ENCODE results near the gene TIGD3. TPM values are rescaled to one million over a fixed set of nuclear protein-coding genes. Genes with fewer than 3 reads are reported as not detected.

The TIGD3 gene
- total RNA-seq: under 1 TPM in 1 of 2 donors, not detected in 1; 0.16 TPM
- under 1 TPM in 1 of 2 donors, not detected in 1; 0.88 TPM for polyA plus RNA-seq
- long read RNA-seq, donor 1, partial matches to known transcripts: 0 of 4 reads
- long read RNA-seq, donor 1, other reads (novel, unspliced or antisense): 0 of 4 reads
- long read RNA-seq, donor 2: 0 reads

DNA sequence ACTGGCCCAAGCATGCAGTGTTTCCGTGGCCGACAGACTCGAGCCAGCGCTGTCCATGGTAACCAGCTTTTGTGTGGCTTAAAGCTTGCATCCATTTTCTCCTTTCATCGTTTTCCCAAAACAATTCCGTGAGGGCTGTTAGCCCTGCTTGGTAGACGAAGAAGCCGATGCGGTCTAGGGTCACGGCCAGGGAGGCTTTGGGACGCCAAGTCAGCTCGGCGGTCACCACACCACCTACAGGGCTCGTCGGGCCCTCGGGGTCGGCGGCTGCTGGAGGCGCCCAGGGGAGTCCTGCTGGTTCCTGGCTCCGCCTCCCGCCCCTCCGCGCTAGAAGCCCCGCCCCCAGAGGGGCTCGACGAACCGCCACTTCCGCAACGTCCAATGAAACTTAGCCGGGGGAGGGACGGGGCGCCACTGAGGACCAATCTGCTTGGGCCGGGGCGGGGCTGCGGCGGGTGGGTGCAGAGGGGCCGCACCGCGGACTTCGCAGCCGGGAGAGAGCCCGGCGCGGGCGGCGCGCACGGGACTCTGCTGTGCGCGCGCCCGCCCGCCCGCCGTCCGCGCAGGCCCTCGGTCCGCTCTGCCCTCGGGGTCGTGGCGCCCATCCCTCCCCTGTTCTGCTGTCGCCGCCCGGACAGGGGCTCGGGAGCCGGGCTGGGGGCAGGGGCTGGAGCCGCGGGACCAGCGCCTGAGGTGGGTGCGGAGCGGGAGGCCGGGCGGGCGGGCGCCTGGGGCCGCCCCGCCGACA is at the start of gene TIGD3:
TIGD3 (plus strand) TSS at position 487 of the 748 bp plus-strand sequence. CDS start 1,058 bp downstream, outside the sequence.
- no peaks in the 10 kb centered on the region for H3K9me3 ChIP-seq (ENCODE audit: control insufficient read depth, low read length)
- no peaks in the 10 kb centered on the region for H3K27me3 ChIP-seq (ENCODE audit: control insufficient read depth in 1 of 2, insufficient read depth in 2 of 2, low read length in 1 of 2)
- intact Hi-C loops (cut with DNase I): no loop called here
- H3K36me3 ChIP-seq (ENCODE audit: control insufficient read depth in 1 of 2, insufficient read depth in 2 of 2, low read length in 1 of 2): peaks cover 0 to 3% of the 10 kb centered on the region in 2 donors
- 0 to 1% methylated on average over 29 to 79 of the region's 79 CpGs for WGBS, 2 donors
- peak; percentile 97 for ATAC-seq (ENCODE audit: low FRiP score)
- no peaks in the 10 kb centered on the region for H3K4me1 ChIP-seq (ENCODE audit: control insufficient read depth in 1 of 2, insufficient read depth in 2 of 2, low read length in 2 of 2)
- H3K27ac ChIP-seq (ENCODE audit: low read depth in 1 of 2, low read length in 2 of 2): peak within 1 kb of the TSS in 1 of 2 donors; percentile 61
- peak within 1 kb of the TSS; percentile 17 to 63 for H3K4me3 ChIP-seq (ENCODE audit: low read length in 2 of 2)
- peak; percentile 99 to 100 for DNase-seq

GRCh38 chr11:65305501-65306268 is 48.9 kb upstream of the TIGD3 start:
- no peak overlapping the region for H3K4me3 ChIP-seq (ENCODE audit: low read length in 2 of 2)

GRCh38 chr11:65307298-65308229 is 47.0 kb upstream of the TIGD3 start:
- Histone ChIP-seq H3K36me3 (ENCODE audit: control insufficient read depth in 1 of 2, insufficient read depth in 2 of 2, low read length in 1 of 2) (no peaks in the 10 kb centered on the region), H3K4me1 (ENCODE audit: control insufficient read depth in 1 of 2, insufficient read depth in 2 of 2, low read length in 2 of 2) (no peaks in the 10 kb centered on the region), H3K27me3 (ENCODE audit: control insufficient read depth in 1 of 2, insufficient read depth in 2 of 2, low read length in 1 of 2) (no peaks in the 10 kb centered on the region), H3K27ac (ENCODE audit: low read depth in 1 of 2, low read length in 2 of 2) (no peak overlapping the region), H3K9me3 (ENCODE audit: control insufficient read depth, low read length) (no peaks in the 10 kb centered on the region), H3K4me3 (ENCODE audit: low read length in 2 of 2) (no peak overlapping the region)
- intact Hi-C loops (cut with DNase I): no loop called here
- 95 to 96% methylated on average over 6 of the region's 6 CpGs for WGBS, 2 donors
- no peak for DNase-seq
- ATAC-seq (ENCODE audit: low FRiP score): no peak

More at GRCh38 chr11:65305501-65306268, 48.9 kb upstream of the TIGD3 start:
- ATAC-seq (ENCODE audit: low FRiP score) (no peak), DNase-seq (no peak)
- Histone ChIP-seq H3K4me1 (ENCODE audit: control insufficient read depth in 1 of 2, insufficient read depth in 2 of 2, low read length in 2 of 2) (no peaks in the 10 kb centered on the region), H3K9me3 (ENCODE audit: control insufficient read depth, low read length) (no peaks in the 10 kb centered on the region), H3K27me3 (ENCODE audit: control insufficient read depth in 1 of 2, insufficient read depth in 2 of 2, low read length in 1 of 2) (no peaks in the 10 kb centered on the region), H3K36me3 (ENCODE audit: control insufficient read depth in 1 of 2, insufficient read depth in 2 of 2, low read length in 1 of 2) (no peaks in the 10 kb centered on the region), H3K27ac (ENCODE audit: low read depth in 1 of 2, low read length in 2 of 2) (no peak overlapping the region)
- 32 to 35% methylated on average over 17 of the region's 17 CpGs for WGBS, 2 donors
- intact Hi-C loops (cut with DNase I): no loop called here

DNA sequence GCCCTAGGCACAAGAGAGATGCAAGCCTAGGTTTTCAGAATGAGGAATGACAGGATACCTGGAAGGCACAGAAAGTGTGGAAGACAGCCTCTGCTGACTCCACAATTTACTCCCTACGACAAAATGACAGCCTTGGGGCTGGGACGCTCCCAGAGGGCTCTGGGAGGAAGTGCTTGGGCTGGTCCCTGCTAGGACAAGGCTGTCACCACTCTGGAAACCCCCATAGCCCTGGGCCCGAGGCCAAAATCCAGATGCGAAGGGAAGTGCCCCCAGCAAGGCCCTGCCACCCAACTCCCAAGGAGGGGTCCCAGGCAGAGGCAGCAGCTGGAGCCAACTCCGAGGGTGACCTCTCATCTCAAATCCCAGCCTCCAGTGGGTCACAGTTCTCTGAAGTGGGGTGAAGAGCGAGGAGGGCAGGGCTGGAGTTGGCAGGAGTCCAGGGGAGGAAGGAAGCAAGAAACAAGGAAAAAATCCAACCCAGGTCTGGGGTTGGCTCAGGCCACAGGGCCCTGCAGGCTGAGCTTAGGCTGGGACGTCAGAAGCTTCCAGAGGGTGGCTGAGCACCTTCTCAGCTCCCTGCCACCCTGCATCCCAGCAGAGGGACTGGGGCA is 46.2 kb upstream of the TIGD3 start:
- intact Hi-C loops (cut with DNase I): no loop called here
- Histone ChIP-seq H3K4me3 (ENCODE audit: low read length in 2 of 2) (no peak overlapping the region), H3K36me3 (ENCODE audit: control insufficient read depth in 1 of 2, insufficient read depth in 2 of 2, low read length in 1 of 2) (no peaks in the 10 kb centered on the region), H3K9me3 (ENCODE audit: control insufficient read depth, low read length) (no peaks in the 10 kb centered on the region), H3K4me1 (ENCODE audit: control insufficient read depth in 1 of 2, insufficient read depth in 2 of 2, low read length in 2 of 2) (no peaks in the 10 kb centered on the region), H3K27me3 (ENCODE audit: control insufficient read depth in 1 of 2, insufficient read depth in 2 of 2, low read length in 1 of 2) (no peaks in the 10 kb centered on the region), H3K27ac (ENCODE audit: low read depth in 1 of 2, low read length in 2 of 2) (no peak overlapping the region)
- WGBS, 2 donors: 57 to 60% methylated on average over 7 of the region's 7 CpGs
- no peak for ATAC-seq (ENCODE audit: low FRiP score)
- DNase-seq: peak in 1 of 2 donors; percentile 74

DNA sequence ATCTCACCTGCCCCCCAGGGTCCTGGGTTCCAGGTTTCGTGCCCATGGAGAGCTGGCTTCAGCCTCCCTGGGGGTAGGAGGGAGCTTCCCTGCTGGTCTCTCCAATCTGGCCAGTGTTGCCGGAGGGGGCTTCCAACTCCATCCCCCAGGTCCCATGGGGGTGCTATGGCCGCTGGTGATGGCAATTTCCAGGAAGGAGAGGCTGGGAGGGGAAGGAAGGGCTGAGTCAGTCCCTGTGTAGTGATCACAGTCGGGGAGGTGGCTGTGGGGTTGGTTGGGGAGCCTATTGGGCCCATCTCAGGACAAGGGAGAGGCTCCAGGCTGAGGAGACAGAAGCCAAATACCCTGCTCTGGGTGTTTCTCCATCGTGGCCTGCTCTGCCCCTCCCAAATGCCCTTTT is 45.5 kb upstream of the TIGD3 start:
- DNase-seq (no peak), ATAC-seq (ENCODE audit: low FRiP score) (no peak)
- intact Hi-C loops (cut with DNase I): no loop called here
- no peak overlapping the region for H3K4me3 ChIP-seq (ENCODE audit: low read length in 2 of 2)
- no peaks in the 10 kb centered on the region for H3K9me3 ChIP-seq (ENCODE audit: control insufficient read depth, low read length)
- WGBS, 2 donors: 66 to 76% methylated on average over 5 of the region's 5 CpGs
- peaks cover 0 to under 1% of the 10 kb centered on the region in 2 donors for H3K4me1 ChIP-seq (ENCODE audit: control insufficient read depth in 1 of 2, insufficient read depth in 2 of 2, low read length in 2 of 2)
- H3K27ac ChIP-seq (ENCODE audit: low read depth in 1 of 2, low read length in 2 of 2): no peak overlapping the region
- H3K27me3 ChIP-seq (ENCODE audit: control insufficient read depth in 1 of 2, insufficient read depth in 2 of 2, low read length in 1 of 2): no peaks in the 10 kb centered on the region
- no peaks in the 10 kb centered on the region for H3K36me3 ChIP-seq (ENCODE audit: control insufficient read depth in 1 of 2, insufficient read depth in 2 of 2, low read length in 1 of 2)

- intact Hi-C loops (cut with DNase I): no loop called here
- no peaks in the 10 kb centered on the region for H3K27me3 ChIP-seq (ENCODE audit: control insufficient read depth in 1 of 2, insufficient read depth in 2 of 2, low read length in 1 of 2)
- ATAC-seq (ENCODE audit: low FRiP score): no peak
- DNase-seq: peak in 1 of 2 donors; percentile 77
- WGBS, 2 donors: 80 to 81% methylated on average over 10 of the region's 10 CpGs
- H3K4me1 ChIP-seq (ENCODE audit: control insufficient read depth in 1 of 2, insufficient read depth in 2 of 2, low read length in 2 of 2): peaks cover 0 to 2% of the 10 kb centered on the region in 2 donors
- H3K36me3 ChIP-seq (ENCODE audit: control insufficient read depth in 1 of 2, insufficient read depth in 2 of 2, low read length in 1 of 2): no peaks in the 10 kb centered on the region
- no peak overlapping the region for H3K4me3 ChIP-seq (ENCODE audit: low read length in 2 of 2)
- H3K9me3 ChIP-seq (ENCODE audit: control insufficient read depth, low read length): no peaks in the 10 kb centered on the region
- H3K27ac ChIP-seq (ENCODE audit: low read depth in 1 of 2, low read length in 2 of 2): no peak overlapping the region
Measured at GRCh38 chr11:65310215-65310614, 44.3 kb upstream of the TIGD3 start.

DNA sequence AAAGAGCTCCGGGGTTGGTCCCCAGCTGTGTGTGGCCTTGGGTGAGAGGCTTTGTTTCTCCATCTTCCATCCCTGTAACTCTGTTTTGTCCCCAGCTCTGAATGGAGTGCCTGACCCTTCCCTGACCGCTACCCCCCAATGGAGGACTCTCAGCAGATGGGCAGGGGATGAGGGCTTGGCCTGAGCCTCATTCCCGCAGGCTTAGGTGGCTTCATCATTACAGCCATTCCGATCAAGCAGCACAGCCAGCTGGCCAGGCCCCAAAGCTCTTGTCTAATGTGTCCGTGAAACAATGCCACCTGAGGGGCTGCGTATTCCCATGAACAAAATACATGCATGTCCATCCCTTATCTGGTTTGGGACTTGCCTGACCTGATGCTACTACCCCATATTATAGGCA is 43.8 kb upstream of the TIGD3 start:
- intact Hi-C loops (cut with DNase I): no loop called here

More for the DNA sequence above, 43.8 kb upstream of the TIGD3 start:
- no peak overlapping the region for H3K4me3 ChIP-seq (ENCODE audit: low read length in 2 of 2)
- peaks cover 0 to 2% of the 10 kb centered on the region in 2 donors for H3K4me1 ChIP-seq (ENCODE audit: control insufficient read depth in 1 of 2, insufficient read depth in 2 of 2, low read length in 2 of 2)
- no peaks in the 10 kb centered on the region for H3K36me3 ChIP-seq (ENCODE audit: control insufficient read depth in 1 of 2, insufficient read depth in 2 of 2, low read length in 1 of 2)
- ATAC-seq (ENCODE audit: low FRiP score) (no peak), DNase-seq (no peak)
- no peak overlapping the region for H3K27ac ChIP-seq (ENCODE audit: low read depth in 1 of 2, low read length in 2 of 2)
- H3K27me3 ChIP-seq (ENCODE audit: control insufficient read depth in 1 of 2, insufficient read depth in 2 of 2, low read length in 1 of 2): no peaks in the 10 kb centered on the region
- 64 to 68% methylated on average over 6 of the region's 6 CpGs for WGBS, 2 donors
- no peaks in the 10 kb centered on the region for H3K9me3 ChIP-seq (ENCODE audit: control insufficient read depth, low read length)
